Stimulated activated CD4-positive, alpha-beta T cell treated with anti-CD3 and anti-CD28 coated beads, TNF-alpha, amount 100 ng/mL, for 48 hours (primary cell): ENCODE data around the gene SLC6A6.

Source experiments
- DNase-seq, 3 donors: peaks; one replicate each; pipeline ENCODE4 v3.0.0-alpha.2; 2020; ENCODE audit warnings: low read depth in 3 of 3

Gene SLC6A6

GRCh38 chr3:14520967-14521366, 118.6 kb downstream of the SLC6A6 start:
- no peak for DNase-seq

- no peak for DNase-seq
Observed at GRCh38 chr3:14521611-14522010, 119.2 kb downstream of the SLC6A6 start.

GRCh38 chr3:14522129-14522691, 119.8 kb downstream of the SLC6A6 start:
- DNase-seq: no peak

- no peak for DNase-seq
Observed at GRCh38 chr3:14522768-14523167, 120.4 kb downstream of the SLC6A6 start.

- DNase-seq: no peak
Observed at GRCh38 chr3:14523792-14524191, 121.4 kb downstream of the SLC6A6 start.

- DNase-seq: no peak
Observed at GRCh38 chr3:14524311-14524711, 121.9 kb downstream of the SLC6A6 start.

GRCh38 chr3:14524920-14525660, 122.7 kb downstream of the SLC6A6 start:
- no peak for DNase-seq

GRCh38 chr3:14525685-14526631, 123.6 kb downstream of the SLC6A6 start:
- no peak for DNase-seq

GRCh38 chr3:14528081-14528480, 125.7 kb downstream of the SLC6A6 start:
- no peak for DNase-seq

DNA sequence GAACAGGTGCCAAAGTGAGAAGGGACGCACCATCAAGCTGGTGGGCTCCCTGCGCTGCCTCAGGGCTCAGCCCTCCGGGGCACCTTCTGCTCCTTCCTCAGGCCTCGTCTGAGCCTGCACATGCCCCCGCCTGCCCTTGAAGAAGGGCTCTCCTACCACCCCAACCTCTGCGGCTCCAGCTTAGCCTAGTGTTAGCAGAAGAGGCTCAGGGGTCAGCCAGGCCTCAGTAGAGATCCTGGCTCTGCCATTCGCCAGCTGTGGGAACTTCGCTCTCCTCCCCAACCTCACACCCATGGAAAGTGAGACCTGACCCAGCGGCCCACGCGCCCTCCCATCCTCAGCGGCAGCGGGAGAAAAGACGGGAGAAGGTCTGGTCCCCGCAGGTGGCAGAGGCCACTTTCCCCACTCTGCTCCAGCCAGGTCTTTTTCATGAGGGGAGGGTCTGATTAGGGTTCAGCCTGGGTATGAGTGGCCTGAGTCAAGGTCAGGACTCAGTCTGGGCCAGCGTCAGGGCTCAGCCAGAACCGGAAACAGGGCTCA, 129.5 kb downstream of the SLC6A6 start:
- DNase-seq: no peak

DNA sequence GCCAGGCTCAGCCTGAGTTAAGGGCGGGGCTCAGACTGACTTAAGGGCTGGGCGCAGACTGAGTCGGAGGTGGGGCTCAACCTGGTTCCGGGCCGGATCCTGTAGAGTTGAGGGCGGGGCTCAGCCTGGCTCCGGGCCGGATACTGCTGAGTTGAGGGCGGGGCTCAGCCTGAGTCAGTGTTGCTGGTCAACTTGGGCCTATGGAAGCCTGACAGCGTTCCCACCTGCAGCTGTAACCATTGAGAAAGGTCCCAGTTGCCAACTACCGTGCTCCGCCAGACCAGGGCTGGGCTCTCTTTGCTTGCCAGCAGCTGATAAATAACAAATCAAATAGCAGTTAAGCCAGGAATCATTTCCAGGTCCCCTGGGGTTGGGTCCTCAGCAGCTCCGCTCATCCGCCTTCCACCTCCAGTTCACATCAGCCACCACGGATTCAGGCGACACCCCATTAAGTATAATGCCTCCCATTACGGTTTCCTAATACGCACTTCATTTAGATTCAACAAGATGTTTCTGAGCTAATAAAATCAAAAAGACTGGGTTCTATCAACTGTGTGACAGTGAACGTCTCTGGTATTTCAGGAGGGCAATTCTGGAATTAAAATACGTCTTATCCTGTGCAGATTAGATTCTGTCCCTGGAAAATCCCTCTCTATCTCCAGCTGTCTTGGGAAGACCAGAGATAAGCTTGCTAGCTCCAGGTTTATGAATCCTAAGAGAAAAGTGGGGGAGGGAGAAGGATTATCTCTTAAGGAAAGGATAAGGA, 130.5 kb downstream of the SLC6A6 start:
- DNase-seq: no peak

GRCh38 chr3:14533457-14533958, 131.1 kb downstream of the SLC6A6 start:
- no peak for DNase-seq

- no peak for DNase-seq
Observed at GRCh38 chr3:14534516-14535191, 132.2 kb downstream of the SLC6A6 start.

DNA sequence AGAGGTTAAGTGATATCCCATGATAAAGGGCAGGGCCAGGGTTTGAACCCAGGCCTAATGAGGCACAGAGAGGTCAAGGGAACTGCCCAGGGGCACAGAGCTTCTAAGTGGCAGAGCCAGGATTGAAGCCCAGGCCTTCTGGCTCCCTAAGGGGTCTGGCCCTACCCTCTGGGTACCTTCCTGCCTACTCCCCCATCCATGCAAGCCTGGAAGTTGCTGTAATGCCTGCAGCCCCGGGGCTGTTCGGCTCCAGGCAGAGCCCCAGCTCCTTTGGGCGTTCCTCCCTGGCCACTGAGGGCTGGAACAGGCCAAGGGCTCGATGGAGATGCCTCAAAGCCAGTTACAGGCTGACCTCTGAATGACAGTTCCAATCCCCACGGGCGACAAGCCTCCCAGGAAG, 133.2 kb downstream of the SLC6A6 start:
- no peak for DNase-seq

GRCh38 chr3:14536055-14536815, 133.8 kb downstream of the SLC6A6 start:
- DNase-seq: no peak

- DNase-seq: no peak
Observed at GRCh38 chr3:14536837-14537589, 134.6 kb downstream of the SLC6A6 start.

GRCh38 chr3:14537590-14538450, 135.4 kb downstream of the SLC6A6 start:
- DNase-seq: no peak

DNA sequence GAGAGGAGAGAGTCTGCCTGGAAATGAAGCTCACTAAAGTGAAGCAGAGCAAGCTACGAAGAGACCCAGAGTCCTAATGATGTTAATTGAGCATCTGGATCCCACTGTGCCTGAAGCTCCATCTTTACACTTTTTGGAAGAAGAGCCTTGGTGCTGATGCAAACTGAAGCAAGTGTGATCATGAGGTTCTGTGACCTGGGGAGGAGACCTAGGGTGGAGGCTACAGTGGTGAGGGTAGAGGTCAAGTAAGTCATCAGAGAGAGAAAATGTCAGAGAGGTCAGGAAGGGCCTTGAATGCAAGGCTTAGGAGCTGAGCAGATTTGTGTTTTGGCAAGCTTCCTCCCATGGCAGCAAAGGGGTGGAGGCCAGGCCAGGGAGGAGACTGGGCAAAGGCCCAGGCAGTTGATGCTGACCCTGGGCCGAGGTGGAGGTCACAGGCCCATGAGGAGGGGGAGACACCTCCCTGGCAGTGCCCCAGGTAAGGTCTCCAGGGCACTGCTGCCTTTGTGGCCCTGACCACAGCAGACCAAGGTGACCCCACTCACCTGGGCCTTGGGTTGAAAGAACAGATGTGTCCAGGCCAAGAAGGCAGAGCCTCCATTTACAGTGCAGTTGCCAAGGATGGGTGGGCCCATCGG, 136.2 kb downstream of the SLC6A6 start:
- no peak for DNase-seq
